Measurements from ENCODE around the gene HNRNPC.
"Not testable (repeated sequence)": the region's sequence is repeated elsewhere in the genome, so short reads cannot be mapped to it uniquely, and the experiment has no call there.

HNRNPC gene

DNA sequence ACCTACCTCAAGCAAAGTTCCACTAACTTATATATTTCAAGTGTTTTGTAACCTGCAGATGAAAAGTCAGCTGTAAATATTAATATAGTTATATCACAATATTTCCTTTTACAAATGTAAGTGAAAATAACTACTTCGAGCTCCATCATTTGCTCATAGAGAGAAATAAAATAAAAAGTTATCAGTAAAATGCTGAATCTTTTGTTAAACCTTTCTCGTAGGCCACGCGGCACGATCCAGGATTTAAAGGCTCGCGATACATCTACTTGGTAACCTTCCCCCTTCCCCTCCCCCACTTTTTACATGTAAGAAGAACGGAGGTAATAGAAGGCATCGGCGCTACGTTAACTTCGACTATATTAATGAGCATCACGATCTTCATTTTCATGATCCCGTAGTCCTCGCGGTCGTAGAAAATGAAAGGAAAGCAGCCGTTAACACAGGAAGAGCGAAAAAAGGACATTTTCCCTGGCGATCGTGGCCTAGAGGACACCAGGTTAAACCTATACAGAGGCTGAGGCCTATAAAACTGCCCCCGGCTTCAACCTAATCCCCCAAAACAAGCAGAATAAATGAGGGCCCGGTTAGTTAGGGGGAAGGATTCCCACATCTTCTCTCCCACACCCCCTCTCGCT, 508 bp downstream of the HNRNPC start:
- no peak for FAIRE-seq

DNA sequence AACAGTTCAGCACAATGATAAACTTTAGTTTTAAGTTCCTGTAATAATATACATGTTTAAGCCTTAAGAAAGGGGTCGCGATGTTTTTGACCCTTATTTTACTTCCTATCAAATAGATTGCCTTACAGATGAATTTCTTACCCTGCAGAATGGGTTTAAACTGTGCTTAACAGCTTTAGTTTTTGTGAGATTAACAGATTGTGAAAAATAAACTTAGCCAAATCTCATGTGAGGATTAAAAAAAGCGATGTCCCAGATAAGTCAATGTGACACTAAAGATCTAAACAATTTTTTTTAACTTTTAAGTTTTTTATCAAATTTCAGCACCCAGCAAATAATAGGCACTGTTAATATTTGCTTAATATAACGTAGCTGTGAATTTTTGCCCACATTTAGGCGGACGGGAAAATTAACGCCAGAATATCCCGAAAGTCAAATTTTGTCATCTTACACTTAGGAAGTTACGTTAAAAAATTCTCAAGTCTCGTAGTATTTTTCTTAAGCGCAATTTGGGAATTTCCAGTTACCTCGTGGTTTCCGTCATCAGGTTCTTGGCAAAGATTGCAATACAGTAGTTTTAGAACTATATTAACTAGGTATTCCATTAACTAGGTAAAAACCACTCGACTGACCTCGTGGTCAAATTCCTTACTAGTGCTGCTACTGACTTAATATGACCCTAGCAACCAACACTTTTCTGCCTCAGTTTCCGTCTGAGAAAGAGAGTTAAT, 1.2 kb downstream of the HNRNPC start:
- no peak for FAIRE-seq

DNA sequence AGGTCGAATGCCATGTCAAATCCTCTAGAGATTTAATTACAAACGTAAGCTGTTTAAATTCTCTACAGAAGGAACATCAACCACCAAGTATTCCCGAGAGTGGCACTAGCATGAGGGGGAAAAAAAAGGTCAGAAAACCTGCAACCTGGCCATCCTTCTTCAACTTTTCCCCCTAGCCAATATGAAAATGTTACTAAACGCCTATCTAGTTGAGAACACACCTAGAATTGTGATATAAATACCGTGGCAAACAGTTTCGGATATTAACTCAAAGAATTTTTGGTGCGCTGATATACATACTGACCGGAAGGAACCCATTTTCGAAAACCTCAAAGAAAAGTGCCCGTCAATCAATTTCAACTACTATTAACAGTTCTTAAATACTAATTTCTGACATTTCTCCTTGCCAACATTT, 1.8 kb downstream of the HNRNPC start:
- FAIRE-seq, result no peak

DNA sequence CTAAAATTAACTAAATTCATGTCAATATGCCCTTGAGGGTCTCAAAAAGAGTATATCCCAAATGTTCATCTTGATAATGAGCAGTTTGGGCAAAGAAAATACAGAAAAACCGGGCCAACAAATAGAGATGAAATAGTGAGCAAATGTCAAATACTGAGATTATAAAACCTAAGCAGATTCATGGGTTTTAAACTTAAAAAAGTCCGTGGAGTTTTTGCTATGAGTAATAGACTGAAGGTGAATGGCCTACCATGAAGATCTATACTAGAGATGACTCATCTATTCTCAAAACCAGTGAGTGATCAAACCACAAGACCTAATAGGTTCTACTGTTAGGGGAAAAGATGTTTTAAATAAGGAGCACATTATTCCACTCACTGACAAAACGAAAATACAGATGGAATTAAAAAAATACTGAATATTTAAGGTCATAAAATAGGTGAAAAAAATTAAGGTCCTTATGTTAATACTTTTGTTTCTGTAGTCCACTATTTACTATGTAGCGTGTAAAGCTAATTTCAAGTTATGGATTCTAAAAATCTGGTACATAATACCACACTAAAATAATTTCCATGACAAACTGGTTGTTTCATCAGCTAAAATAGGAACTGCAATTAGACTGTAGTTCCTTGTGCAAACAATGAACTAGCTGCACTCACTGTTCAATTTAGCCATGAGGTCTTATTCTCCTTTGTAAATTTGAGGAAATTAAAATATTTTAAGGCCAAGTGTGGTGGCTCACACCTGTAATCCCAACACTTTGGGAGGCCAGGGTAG, 5.0 kb downstream of the HNRNPC start:
- no peak for FAIRE-seq

DNA sequence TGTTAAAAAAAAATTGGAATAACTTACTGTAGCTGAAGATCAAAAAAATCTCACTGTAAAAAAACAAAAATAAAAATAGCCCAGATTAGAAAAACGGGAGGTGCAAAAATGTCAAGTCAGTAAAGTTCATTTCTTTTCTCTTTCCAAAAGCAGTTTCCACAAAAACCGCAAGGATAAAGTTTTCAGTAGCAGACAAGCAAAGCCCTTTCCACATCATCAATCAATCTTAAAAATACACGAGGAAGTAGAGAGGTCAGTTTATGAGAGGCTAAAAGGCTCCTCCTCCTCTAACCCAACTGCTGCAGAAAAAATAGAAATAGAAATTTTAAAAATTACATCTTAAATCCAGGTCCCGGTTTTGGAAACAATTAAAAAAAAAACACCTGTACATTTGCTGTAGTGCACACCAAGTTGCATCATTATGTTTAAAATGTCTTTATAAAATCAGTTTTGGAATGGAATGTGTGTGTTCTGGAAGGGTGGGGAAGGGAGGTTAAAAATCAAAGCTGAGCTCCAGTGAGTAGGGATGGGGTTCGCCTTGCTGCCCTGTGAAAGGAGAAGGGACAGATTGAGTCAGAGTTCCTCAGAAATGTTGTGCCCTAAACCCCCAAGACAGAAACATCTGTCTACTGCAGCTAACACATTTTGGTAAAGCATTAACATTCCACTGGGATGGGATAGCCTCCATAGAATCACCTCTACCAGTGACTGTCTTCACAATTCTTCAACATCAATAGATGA, 5.8 kb downstream of the HNRNPC start:
- FAIRE-seq, result no peak

DNA sequence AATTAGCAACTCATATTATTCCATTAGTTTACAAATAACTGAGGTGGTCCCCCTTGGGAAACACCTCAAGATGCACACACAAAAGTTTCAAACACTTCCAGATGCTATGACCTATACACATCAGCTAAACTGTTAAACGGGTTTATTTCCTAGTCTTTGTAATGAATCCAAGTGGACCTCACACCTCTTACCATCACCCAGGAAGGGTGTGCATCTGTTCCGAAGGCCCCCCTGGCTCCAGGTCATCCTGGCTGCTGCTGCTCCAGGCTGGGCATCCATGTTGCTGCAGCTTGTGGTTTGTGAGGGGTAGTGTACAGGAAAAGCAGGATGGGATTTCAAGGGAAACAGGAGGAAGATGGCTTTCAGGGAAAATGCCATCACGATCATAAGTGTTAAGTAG, 6.8 kb downstream of the HNRNPC start:
- no peak for FAIRE-seq

DNA sequence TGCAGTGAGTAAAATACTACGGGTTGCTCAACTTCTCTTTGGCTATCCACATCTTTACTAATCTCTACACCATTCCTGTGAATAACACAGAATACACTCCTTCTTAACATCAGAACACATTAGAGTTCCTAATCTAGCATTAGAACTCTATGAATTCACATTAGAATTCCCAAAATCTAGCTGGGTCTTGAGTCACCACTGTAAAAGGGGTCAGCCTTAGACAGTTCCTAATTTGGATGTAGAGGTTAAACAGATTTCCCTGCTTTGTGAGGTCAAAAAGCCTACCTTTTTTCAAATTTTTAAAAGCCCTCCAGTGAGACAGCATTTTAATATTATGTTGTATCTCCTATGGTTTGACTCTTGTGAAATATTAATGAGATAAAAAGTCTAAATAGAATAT, 7.4 kb downstream of the HNRNPC start:
- FAIRE-seq, result no peak

DNA sequence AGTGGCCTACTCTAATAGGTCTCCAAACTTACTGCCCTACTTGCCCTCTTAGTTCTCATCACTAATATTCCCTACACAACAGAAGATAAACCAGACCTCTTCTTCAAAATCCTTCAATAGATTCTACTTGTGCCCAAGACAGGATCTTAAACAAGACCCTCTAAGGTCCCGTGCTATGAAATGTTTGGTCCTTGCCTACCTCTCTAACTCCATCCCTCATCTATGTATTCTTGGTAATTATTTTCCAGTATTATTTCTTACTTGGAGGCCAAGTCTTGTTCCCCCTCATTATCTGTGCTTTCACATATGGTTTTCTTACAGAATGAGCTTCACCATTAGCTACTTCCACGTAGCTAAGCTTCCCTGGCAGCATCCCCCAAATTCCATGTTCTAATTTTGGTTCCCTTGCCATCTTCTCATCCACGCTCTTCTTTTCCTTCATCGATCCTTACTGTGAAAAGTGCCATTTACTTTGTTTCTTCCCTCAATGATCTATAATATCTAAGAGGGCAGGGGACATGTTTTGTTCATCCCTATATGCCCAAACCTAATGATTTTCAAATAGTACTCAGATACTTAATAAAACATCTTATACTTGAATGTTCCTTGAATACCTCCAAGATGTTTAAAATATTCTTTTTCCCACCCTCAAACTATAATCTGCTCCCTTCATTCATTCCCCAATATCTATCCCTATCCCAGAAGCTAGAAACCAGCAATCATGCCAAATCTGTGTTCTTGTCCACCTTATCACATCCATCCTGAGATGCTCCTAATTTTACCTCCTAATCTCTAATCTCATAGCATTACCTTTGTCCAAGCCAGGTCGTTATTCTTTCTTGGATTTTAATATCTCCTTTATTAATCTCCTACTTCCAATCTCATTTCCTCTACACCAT, 10.1 kb downstream of the HNRNPC start:
- no peak for FAIRE-seq

DNA sequence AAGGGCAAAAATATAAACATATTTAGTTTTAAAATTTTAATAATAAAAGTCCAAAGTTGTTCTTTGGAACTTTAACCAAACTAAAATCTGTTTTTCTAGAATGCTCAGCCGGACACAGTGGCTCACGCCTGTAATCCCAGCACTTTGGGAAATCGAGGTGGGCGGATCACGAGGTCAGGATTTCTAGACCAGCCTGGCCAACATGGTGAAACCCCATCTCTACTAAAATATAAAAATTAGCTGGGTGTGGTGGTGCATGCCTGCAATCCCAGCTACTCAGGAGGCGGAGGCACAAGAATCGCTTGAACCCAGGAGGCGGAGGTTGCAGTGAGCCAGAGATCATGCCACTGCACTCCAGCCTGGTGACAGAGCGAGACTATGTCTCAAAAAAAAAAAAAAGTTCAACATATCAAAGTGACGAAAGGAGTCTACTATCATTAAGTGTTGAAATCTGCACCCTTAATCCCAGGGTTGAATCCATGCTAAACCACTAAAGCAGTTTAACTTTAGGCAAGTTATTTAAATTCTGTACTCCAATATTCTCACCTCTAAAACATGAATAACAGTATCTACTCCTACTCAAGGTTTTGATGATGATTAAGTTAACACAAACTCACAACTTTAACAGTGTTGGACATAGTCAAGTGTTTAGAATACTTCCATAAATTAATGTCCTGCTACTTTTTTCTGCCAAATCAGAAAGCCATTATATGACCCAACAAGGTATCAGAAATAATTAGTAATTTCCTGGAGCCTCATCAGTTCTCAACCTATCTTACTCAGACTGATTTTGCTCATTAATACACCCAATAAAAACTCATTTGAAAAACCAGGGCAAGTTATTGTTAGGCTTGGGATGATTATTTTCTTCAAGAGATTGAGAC, 11.0 kb downstream of the HNRNPC start:
- no peak for FAIRE-seq

DNA sequence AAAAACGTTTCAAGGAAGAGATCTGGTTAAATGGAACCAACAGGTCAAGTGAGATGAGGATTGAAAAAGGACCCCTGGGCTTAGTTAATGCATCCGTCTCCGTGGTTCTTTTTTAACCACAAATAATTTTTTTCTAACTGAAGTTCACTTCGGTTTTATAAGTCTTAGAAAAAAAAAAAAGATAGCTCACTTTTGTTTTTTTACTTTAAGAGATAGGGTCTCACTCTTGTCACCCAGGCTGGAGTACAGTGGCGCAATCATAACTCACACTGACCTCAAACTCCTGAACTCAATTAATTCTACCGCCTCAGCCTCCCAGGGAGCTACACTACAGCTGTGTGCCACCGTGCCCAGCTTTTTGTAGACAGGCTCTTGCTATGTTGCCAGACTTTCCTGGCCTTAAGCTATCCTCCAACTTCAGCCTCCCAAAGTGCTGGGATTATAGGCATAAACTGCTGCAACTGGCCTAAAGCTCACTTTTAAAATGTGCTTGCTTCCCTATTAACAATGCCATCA, 11.8 kb downstream of the HNRNPC start:
- no peak for FAIRE-seq

DNA sequence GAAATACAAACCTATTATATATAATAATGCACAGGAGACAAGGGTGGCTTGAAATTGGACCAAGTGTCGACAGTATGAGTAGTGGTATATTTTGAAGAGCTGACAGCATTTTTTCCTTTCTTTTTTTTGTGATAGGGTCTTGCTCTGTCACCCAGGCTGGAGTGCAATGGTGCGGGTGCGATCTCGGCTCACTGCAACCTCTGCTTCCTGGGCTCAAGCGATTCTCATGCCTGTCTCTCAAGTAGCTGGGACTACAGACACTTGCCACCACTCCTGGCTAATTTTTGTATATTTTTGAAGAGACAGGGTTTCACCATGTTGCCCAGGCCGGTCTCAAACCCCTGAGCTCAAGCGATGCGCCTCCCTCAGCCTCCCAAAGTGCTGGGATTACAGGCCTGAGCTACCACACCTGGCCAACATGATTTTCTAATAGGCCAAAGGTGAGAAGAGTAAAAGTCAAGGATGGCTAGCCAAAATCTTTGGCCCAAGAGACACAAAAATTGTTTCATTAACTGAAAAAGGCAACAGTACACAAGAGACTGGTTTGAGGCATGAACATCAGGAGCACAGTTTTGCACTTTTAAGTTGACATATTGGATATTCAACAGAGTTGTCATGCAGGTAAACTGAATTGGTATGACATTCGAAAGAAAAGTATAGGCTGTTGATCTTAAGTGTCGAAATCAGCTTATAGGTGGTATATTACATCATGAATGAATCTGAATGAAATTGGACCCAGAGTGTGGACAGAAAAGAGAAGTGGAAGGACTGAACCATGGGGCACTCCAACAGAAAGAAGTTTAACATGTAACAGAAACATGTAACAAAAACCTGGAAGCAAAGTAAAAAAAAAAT, 12.5 kb downstream of the HNRNPC start:
- no peak for FAIRE-seq

DNA sequence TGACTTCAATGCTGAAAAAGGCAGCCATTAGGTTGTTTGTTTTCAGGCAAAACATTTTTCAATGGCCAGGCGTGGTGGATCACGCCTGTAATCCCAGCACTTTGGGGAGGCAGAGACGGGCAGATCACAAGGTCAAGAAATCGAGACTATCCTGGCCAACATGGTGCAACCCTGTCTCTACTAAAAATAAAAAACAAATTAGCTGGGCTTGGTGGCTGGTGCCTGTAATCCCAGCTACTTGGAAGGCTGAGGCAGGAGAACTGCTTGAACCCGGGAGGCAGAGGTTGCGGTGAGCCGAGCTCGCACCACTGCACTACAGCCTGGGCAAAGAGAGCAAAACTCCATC, 13.2 kb downstream of the HNRNPC start:
- not testable (repeated sequence) for FAIRE-seq

DNA sequence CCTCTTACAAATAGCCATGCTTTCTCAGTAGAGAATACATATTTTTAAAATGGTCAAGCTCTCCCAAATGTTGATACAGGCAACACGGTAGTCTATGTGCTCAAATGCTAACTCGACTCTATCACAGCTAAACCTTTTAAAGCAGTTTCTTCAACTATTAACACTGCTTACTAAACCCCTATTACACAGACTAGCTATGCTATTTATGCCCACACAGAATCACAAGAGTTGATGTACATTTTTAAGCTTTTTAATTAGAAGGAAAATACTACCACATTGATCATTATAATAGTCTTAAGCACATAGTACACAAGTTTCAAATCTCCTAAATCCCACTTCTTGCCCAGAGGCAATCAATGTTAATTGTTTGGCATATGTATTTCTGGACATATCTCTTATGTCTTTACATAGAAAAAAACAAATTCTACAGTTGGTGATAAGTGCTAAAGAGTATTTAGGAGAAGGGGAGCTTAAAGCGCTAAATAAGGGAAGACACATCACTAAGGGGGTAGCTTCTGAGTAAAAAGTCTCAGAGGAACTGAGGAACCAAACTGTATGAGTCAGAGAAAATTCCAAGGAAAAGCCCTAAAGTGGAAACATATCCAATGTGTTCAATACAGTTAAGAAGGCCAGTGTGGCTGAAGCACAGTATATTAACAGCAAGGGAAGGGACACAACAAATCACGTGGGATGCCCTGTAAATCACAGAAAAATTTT, 13.7 kb downstream of the HNRNPC start:
- no peak for FAIRE-seq

DNA sequence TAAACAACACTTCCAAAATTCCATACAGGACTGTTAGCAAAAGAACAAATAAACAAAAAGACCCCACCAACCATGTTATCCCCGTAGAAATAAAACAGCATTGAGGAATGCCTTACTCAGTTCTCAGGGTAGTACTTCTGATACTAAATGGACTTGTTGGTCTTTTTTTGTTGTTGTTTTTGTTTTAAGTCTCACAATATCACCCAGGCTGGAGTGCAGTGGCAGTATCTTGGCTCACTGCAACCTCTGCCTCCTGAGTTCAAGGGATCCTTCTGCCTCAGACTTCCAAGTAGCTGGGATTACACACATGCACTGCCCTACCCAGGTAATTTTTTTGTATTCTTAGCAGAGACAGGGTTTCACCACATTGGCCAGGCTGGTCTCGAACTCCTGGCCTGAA, 17.1 kb downstream of the HNRNPC start:
- no peak for FAIRE-seq

DNA sequence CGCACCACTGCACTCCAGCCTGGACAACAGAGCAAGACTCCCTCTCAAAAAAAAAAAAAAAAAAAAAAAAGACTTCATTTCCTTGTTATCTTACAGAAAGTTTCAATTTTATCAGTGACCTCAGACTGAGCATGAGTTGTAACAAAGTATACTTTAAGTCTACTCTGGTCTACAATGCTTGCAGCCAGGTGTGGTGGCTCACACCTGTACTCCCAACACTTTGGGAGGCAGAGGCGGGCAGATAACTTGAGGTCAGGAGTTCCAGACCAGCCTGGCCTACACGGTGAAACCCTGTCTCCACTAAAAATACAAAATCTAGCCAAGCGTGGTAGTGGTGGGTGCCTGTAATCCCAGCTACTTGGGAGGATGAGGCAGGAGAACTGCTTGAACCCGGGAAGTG, 18.0 kb downstream of the HNRNPC start:
- no peak for FAIRE-seq

DNA sequence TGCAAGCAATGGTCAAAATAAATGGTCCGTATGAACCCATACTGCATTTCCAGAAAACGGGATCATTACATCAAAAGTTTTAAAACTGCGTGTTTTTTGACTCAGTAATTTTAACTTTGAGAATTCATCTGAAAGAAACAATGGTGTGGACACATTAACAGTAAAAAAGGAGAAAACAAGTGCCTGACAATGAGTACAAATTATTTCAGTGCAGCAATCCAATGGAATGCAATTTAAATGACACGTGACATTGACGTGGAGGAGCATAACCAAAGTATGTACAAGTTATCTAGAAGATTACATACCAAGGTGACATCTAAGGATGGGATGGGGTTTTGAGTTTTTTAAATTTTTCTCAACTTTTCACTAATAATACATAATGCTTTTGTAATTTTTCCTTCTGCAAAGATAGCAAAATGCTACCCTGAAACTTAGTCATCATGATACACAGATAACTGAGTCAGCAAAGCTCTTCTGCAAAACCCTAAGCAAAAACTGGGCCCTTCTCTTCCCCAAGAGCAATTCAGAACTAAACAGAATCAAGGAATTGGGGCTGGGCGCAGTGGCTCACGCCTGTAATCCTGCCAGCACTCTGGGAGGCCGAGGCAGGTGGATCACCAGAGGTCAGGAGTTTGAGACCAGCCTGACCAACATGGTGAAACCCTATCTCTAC, 20.4 kb downstream of the HNRNPC start:
- no peak for FAIRE-seq

DNA sequence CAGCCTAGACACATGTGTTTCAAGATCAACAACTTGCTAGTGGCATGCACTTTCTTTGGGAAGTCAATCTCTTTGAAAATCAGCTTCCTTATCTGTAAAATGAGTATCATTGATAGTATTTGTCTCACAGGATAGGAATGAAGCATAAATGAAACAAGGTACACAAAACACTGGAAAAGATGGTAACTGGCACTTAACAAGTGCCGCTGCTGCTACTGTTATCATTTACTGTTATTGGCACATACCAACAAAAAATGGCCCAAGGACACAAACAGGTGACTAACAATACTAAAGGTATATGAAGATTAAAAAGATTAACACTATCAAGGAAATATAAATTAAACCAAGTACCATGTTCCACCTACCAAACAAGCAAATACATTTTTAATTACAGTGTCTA, 20.9 kb downstream of the HNRNPC start:
- no peak for FAIRE-seq

DNA sequence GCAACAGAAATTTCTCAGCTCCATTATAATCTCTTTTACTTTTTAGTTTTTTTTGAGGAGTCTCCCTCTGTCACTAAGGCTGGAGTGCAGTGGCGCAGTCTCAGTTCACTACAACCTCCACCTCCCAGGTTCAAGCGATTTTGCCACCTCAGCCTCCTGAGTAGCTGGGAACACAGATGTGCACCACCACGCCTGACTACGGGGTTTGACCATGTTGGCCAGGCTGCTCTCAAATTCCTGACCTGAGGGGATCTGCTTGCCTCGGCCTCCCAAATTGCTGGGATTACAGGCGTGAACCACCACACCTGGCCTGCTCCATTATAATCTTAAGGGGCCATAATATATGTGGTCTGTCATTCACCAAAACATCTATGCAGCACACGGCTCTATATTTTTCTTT, 23.4 kb downstream of the HNRNPC start:
- no peak for FAIRE-seq

DNA sequence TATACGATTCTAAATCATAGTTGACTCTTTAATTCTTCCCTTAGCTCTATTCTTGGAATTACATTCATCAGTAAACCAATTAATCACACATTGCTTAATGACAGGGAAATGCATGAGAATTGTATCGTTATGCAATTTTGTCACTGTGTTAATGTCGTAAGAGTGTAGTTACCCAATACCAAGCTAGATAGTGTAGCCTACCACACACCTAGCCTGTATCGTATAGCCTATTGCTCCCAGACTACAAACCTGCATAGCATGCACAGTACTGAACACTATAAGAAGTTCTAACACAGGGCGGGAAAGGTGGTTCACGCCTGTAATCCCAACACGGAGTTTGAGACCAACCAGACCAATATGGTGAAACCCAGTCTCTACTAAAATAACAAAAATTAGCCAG, 24.7 kb downstream of the HNRNPC start:
- FAIRE-seq, result no peak
